K562 (cell line): ENCODE results near the gene SLC12A9. TPM values are rescaled to one million over a fixed set of nuclear protein-coding genes. Genes with fewer than 3 reads are reported as not detected.

Experiments
- CC2D1A ChIP-seq: fragments of 450-650 bp; IDR thresholded peaks from 2 replicates; pipeline ENCODE4 v1.6.1; 2017; ENCODE audit warnings: mild to moderate bottlenecking
- CREBBP ChIP-seq: IDR thresholded peaks from one replicate; pipeline ENCODE4 v1.6.1; 2012; ENCODE audit warnings: low read depth, mild to moderate bottlenecking, control low read depth, inconsistent platforms, low read length
- DNMT1 ChIP-seq: fragments of 450-650 bp; IDR thresholded peaks from 2 replicates; pipeline ENCODE4 v1.6.1; 2016; ENCODE audit warnings: antibody characterized with exemption, mild to moderate bottlenecking
- ELF4 ChIP-seq: fragments of 450-650 bp; formaldehyde crosslinking; IDR thresholded peaks from 2 replicates; pipeline ENCODE4 v1.4.0; 2022; ENCODE audit warnings: missing genetic modification characterization
- EWSR1 ChIP-seq: fragments of 450-650 bp; IDR thresholded peaks from 2 replicates; pipeline ENCODE4 v1.6.1; 2018; ENCODE audit warnings: borderline replicate concordance, mild to moderate bottlenecking, low read depth, moderate library complexity; ENCODE audit not compliant: partially characterized antibody
- HMG20A ChIP-seq: fragments of 450-650 bp; formaldehyde crosslinking; conservative IDR thresholded peaks from 2 replicates; pipeline ENCODE4 v1.4.0; 2020; ENCODE audit warnings: mild to moderate bottlenecking, mixed read lengths
- PTTG1 ChIP-seq: fragments of 450-650 bp; IDR thresholded peaks from 2 replicates; pipeline ENCODE4 v1.6.1; 2016; ENCODE audit warnings: low read depth, mild to moderate bottlenecking, missing genetic modification characterization, missing compliant biosample characterization
- SMAD1 ChIP-seq: fragments of 150-350 bp; IDR thresholded peaks from 2 replicates; pipeline ENCODE4 v1.6.1; 2014; ENCODE audit warnings: low read length, low read depth; ENCODE audit not compliant: partially characterized antibody
- SMC3 ChIP-seq: conservative IDR thresholded peaks from 2 replicates; pipeline ENCODE4 v1.6.1; 2011; ENCODE audit warnings: low read depth, low read length, improper control_type of control experiment; ENCODE audit not compliant: insufficient read depth
- TEAD4 ChIP-seq, 2 experiments: sonication (generic) in 1 of 2; formaldehyde crosslinking in 1 of 2; IDR thresholded peaks; 2 replicates each; pipeline versions ENCODE4 v1.6.1 to v1.8.0; 2012 to 2022; ENCODE audit warnings: borderline replicate concordance in 1 of 2, inconsistent platforms in 1 of 2, low read length in 1 of 2, mild to moderate bottlenecking in 1 of 2, missing genetic modification reagents in 1 of 2
- ZNF165 ChIP-seq: fragments of 250-450 bp; sonication (Bioruptor Pico); IDR thresholded peaks from 2 replicates; pipeline ENCODE4 v1.4.0; 2020; ENCODE audit warnings: borderline replicate concordance
- ZNF175 ChIP-seq: fragments of 200-800 bp; sonication (Bioruptor generic); IDR thresholded peaks from 2 replicates; pipeline ENCODE4 v1.6.1; 2016; ENCODE audit warnings: low read depth, mild to moderate bottlenecking, missing genetic modification characterization, missing compliant biosample characterization
- polyA plus RNA-seq, 8 experiments: library from polyadenylated mRNA; depleted of rRNA in 4 of 8; stranded (reverse) in 5 of 8; unstranded in 3 of 8; fragments of >200 nt; fragmentation: Nextera tagmentation in 2 of 8; fragmentation: Illumina TruSeq in 1 of 8; extraction: Ambion mirVana in 2 of 8; extraction: Trizol in 1 of 8; gene quantifications; 2 replicates each; pipeline versions ENCODE4 v1.2.1 to v1.2.3, GENCODE V29; 2011 to 2014; ENCODE audit warnings: inconsistent platforms in 1 of 8, missing spikeins in 1 of 8
- total RNA-seq, 7 experiments: library from RNA; depleted of rRNA in 6 of 7; stranded (reverse); fragments of >200 nt in 6 of 7; fragmentation: Illumina TruSeq in 2 of 7; extraction: Trizol in 2 of 7; gene quantifications; 2 replicates each; pipeline versions ENCODE4 v1.2.1 to v1.2.3, GENCODE V29; 2011 to 2021; ENCODE audit warnings: low replicate concordance in 1 of 7
- TF ChIP-seq, protein P1 (sequence below), 2 experiments: fragments of 450-650 bp; formaldehyde crosslinking in 1 of 2; IDR thresholded peaks; 2 replicates each; pipeline versions ENCODE4 v1.4.0 to v1.6.1; 2014 to 2020; ENCODE audit warnings: mild to moderate bottlenecking in 2 of 2, borderline replicate concordance in 1 of 2, low read depth in 1 of 2
- TF ChIP-seq, protein P2 (sequence below), 2 experiments: IDR thresholded peaks; 2 replicates each; pipeline ENCODE4 v1.6.1; 2012; ENCODE audit warnings: improper control_type of control experiment in 2 of 2, low read depth in 2 of 2, low read length in 2 of 2, borderline replicate concordance in 1 of 2
- TF ChIP-seq, protein P3 (sequence below), 2 experiments: fragments of 450-650 bp in 1 of 2; sonication (generic) in 1 of 2; formaldehyde crosslinking; conservative IDR thresholded peaks; 2 replicates each; pipeline versions ENCODE4 v1.4.0 to v1.8.1; 2020 to 2022; ENCODE audit warnings: mild to moderate bottlenecking in 1 of 2, missing genetic modification reagents in 1 of 2

Gene SLC12A9
- total and polyA plus RNA-seq, 9 of the 15 experiments (the other 6 are each of a cell fraction or from before 2014, with no cell fraction given), result 0.06 to 20.2 (median 10.7) TPM

DNA sequence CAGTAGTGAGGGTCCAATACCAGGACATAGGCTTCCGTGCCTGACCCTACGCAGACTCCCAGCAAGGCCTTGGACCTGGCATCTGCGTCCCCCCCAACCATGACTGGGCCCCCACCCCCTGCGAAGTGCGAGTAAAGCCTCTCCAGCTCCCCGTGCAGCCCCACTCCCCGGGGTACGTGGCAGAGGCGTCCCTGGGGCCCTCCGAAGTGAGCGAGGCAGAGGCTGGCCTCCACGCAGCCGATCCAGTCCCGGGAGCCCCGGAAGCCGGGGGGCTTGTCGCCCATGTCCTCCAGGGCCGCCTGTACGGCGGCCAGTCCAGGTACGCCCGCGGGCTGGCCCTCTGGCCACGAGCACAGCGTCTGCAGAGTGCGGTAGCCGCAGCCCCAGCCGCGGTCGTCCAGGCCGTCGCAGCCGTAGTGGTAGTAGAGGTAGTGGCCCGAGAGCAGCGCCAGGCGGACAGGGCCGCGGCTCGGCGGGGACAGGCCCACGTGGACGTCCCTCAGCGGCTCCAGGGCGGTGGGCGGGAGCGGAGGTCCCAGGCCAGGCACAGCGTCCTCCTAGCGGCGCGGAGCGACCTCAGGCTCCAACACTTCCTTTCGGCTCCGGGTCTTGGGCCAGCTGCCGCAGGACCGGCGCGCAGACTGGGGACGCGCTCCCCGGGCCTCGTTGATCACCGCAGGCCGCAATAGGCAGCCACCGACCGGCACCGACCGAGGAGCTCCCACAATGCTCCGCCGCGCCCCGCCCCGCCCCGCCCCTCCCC lies 36.7 kb downstream of the SLC12A9 start, which contains the start of gene UFSP1 (continued):
- TF ChIP-seq, protein P1, sequence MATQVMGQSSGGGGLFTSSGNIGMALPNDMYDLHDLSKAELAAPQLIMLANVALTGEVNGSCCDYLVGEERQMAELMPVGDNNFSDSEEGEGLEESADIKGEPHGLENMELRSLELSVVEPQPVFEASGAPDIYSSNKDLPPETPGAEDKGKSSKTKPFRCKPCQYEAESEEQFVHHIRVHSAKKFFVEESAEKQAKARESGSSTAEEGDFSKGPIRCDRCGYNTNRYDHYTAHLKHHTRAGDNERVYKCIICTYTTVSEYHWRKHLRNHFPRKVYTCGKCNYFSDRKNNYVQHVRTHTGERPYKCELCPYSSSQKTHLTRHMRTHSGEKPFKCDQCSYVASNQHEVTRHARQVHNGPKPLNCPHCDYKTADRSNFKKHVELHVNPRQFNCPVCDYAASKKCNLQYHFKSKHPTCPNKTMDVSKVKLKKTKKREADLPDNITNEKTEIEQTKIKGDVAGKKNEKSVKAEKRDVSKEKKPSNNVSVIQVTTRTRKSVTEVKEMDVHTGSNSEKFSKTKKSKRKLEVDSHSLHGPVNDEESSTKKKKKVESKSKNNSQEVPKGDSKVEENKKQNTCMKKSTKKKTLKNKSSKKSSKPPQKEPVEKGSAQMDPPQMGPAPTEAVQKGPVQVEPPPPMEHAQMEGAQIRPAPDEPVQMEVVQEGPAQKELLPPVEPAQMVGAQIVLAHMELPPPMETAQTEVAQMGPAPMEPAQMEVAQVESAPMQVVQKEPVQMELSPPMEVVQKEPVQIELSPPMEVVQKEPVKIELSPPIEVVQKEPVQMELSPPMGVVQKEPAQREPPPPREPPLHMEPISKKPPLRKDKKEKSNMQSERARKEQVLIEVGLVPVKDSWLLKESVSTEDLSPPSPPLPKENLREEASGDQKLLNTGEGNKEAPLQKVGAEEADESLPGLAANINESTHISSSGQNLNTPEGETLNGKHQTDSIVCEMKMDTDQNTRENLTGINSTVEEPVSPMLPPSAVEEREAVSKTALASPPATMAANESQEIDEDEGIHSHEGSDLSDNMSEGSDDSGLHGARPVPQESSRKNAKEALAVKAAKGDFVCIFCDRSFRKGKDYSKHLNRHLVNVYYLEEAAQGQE (IDR thresholded peaks at IDR 0.05; ENCODE audit: borderline replicate concordance), result peak; percentile 39; the same call in 1 of the 2 replicates
- TF ChIP-seq, protein P1 (CRISPR knock-in tag; IDR thresholded peaks at IDR 0.05; ENCODE audit: low read depth), result 0 out of 2 replicates have a peak, but pooled peaks have one; percentile 37
- TF ChIP-seq DNMT1 (no peak), SMAD1 (no peak), SMC3 (0 out of 2 replicates have a peak, but pooled peaks have one; percentile 21), ZNF165 (CRISPR knock-in tag) (no peak), EWSR1 (no peak), CC2D1A (no peak), CREBBP (no peak), ZNF175 (CRISPR knock-in tag) (no peak), ELF4 (CRISPR knock-in tag) (no peak), HMG20A (no peak), PTTG1 (no peak), TEAD4 (IDR thresholded peaks at IDR 0.05; ENCODE audit: low read length) (no peak), TEAD4 (CRISPR knock-in tag; IDR thresholded peaks at IDR 0.05; ENCODE audit: borderline replicate concordance) (no peak)
- TF ChIP-seq, protein P2, sequence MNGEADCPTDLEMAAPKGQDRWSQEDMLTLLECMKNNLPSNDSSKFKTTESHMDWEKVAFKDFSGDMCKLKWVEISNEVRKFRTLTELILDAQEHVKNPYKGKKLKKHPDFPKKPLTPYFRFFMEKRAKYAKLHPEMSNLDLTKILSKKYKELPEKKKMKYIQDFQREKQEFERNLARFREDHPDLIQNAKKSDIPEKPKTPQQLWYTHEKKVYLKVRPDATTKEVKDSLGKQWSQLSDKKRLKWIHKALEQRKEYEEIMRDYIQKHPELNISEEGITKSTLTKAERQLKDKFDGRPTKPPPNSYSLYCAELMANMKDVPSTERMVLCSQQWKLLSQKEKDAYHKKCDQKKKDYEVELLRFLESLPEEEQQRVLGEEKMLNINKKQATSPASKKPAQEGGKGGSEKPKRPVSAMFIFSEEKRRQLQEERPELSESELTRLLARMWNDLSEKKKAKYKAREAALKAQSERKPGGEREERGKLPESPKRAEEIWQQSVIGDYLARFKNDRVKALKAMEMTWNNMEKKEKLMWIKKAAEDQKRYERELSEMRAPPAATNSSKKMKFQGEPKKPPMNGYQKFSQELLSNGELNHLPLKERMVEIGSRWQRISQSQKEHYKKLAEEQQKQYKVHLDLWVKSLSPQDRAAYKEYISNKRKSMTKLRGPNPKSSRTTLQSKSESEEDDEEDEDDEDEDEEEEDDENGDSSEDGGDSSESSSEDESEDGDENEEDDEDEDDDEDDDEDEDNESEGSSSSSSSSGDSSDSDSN (IDR thresholded peaks at IDR 0.05; ENCODE audit: borderline replicate concordance in 1 of 2, low read depth in 2 of 2, low read length in 2 of 2), result peak in 1 of 2 experiments; percentile 84; a peak in 3 of 4 replicates
- TF ChIP-seq, protein P3, sequence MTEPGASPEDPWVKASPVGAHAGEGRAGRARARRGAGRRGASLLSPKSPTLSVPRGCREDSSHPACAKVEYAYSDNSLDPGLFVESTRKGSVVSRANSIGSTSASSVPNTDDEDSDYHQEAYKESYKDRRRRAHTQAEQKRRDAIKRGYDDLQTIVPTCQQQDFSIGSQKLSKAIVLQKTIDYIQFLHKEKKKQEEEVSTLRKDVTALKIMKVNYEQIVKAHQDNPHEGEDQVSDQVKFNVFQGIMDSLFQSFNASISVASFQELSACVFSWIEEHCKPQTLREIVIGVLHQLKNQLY (CRISPR knock-in tag; conservative IDR thresholded peaks at IDR 0.05), result peak in 1 of 2 experiments; percentile 82; a peak in 1 of 4 replicates
